Heart left ventricle (tissue), 13 donors: Measurements from ENCODE around the gene PKNOX1.

Experiments used
- POLR2A ChIP-seq, 2 donors: fragments of 450-650 bp; IDR thresholded peaks; one replicate each; pipeline ENCODE4 v1.6.1; 2017; ENCODE audit warnings: antibody characterized with exemption in 2 of 2, mild to moderate bottlenecking in 2 of 2, moderate library complexity in 2 of 2
- TF ChIP-seq, protein P1 (sequence below), 12 donors: fragments of 200-600 bp; sonication (generic) in 4 of 12; IDR thresholded peaks; one replicate each; pipeline versions ENCODE4 v1.5.0 to v1.8.0; 2018 to 2022; ENCODE audit warnings: antibody characterized with exemption in 12 of 12, mild to moderate bottlenecking in 5 of 12
- donor health status: ischemic (EF 13 %, LVEDD 7.1; RV severe dilation, severe dysfunction).
- donor health status: DM: no; HTN: yes; CAD: no.
- donor health status: DM: no; HTN: no; CAD: no.
- donor health status: ischemic (EF 25% LVEDD 6.9; RV normal size, moderate dysfunction).
- donor health status: ischemic (EF 25% LVEDD 5.7; RV mildly dilated, moderate dysfunction).
- donor health status: ischemic (EF 35%, LVEDD 5.7; RV mildly dilated, moderate dysfunction).
- donor health status: nonischemic (EF 11% LVEDD 7.7; RV severe dilation, severe dysfunction).
- donor health status: DM: yes; HTN: yes; CAD: no.
- donor health status: PGD.
- donor health status: ischemic (EF 29% LVEDD 5.4; RV normal size, mild dysfunction).
- donor health status: nonischemic (EF 23%, LVEDD 6.1; RV moderate dilation, normal function).

- TF ChIP-seq, protein P1, sequence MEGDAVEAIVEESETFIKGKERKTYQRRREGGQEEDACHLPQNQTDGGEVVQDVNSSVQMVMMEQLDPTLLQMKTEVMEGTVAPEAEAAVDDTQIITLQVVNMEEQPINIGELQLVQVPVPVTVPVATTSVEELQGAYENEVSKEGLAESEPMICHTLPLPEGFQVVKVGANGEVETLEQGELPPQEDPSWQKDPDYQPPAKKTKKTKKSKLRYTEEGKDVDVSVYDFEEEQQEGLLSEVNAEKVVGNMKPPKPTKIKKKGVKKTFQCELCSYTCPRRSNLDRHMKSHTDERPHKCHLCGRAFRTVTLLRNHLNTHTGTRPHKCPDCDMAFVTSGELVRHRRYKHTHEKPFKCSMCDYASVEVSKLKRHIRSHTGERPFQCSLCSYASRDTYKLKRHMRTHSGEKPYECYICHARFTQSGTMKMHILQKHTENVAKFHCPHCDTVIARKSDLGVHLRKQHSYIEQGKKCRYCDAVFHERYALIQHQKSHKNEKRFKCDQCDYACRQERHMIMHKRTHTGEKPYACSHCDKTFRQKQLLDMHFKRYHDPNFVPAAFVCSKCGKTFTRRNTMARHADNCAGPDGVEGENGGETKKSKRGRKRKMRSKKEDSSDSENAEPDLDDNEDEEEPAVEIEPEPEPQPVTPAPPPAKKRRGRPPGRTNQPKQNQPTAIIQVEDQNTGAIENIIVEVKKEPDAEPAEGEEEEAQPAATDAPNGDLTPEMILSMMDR (IDR thresholded peaks at IDR 0.05) = no peak
- no peak for TF ChIP-seq POLR2A (IDR thresholded peaks at IDR 0.05)
These were observed 9.7 kb upstream of the PKNOX1 start for GRCh38 chr21:42964546-42965210.
